IPS-18c (cell line): ENCODE measurements around the gene LDLRAD4.
"Not testable (repeated sequence)": the region's sequence is repeated elsewhere in the genome, so short reads cannot be mapped to it uniquely, and the experiment has no call there.

Source experiments
- H3K4me3 ChIP-seq: 2 replicates; pipeline ENCODE4 v1.7.0; 2013; ENCODE audit warnings: low read depth, mild to moderate bottlenecking, low read length, moderate library complexity; ENCODE audit not compliant: insufficient read depth
- H3K9me3 ChIP-seq: one replicate; pipeline ENCODE4 v1.6.1; 2013; ENCODE audit warnings: mild to moderate bottlenecking, low read length, moderate library complexity; ENCODE audit not compliant: control insufficient read depth, insufficient read depth

LDLRAD4 gene

GRCh38 chr18:13606604-13607254, 388.2 kb downstream of the LDLRAD4 start:
- Histone ChIP-seq H3K4me3 (no peak overlapping the region), H3K9me3 (no peaks in the 10 kb centered on the region)

GRCh38 chr18:13608024-13608562, 389.5 kb downstream of the LDLRAD4 start:
- not testable (repeated sequence) for H3K4me3 ChIP-seq, H3K9me3 ChIP-seq

- Histone ChIP-seq H3K4me3 (no peak overlapping the region), H3K9me3 (no peaks in the 10 kb centered on the region)
Measured at GRCh38 chr18:13608791-13609532, 390.4 kb downstream of the LDLRAD4 start.

- H3K4me3 ChIP-seq = no peak overlapping the region
Measured at GRCh38 chr18:13610555-13611141, 392.1 kb downstream of the LDLRAD4 start.

GRCh38 chr18:13611142-13611600, 392.6 kb downstream of the LDLRAD4 start:
- Histone ChIP-seq H3K4me3 (peak overlapping the region; percentile 29), H3K9me3 (no peaks in the 10 kb centered on the region)

More at GRCh38 chr18:13610555-13611141, 392.1 kb downstream of the LDLRAD4 start:
- H3K9me3 ChIP-seq = no peaks in the 10 kb centered on the region

GRCh38 chr18:13611601-13612195, 393.1 kb downstream of the LDLRAD4 start:
- no peaks in the 10 kb centered on the region for H3K9me3 ChIP-seq
- peak overlapping the region; percentile 29 for H3K4me3 ChIP-seq

GRCh38 chr18:13612196-13612997, 393.8 kb downstream of the LDLRAD4 start:
- Histone ChIP-seq H3K9me3 (no peaks in the 10 kb centered on the region), H3K4me3 (no peak overlapping the region)

GRCh38 chr18:13613099-13613498, 394.5 kb downstream of the LDLRAD4 start:
- H3K4me3 ChIP-seq = no peak overlapping the region
- H3K9me3 ChIP-seq = no peaks in the 10 kb centered on the region

GRCh38 chr18:13613591-13614501, 395.3 kb downstream of the LDLRAD4 start:
- H3K4me3 ChIP-seq = no peak overlapping the region
- no peaks in the 10 kb centered on the region for H3K9me3 ChIP-seq

GRCh38 chr18:13614641-13615288, 396.2 kb downstream of the LDLRAD4 start:
- Histone ChIP-seq H3K4me3 (no peak overlapping the region), H3K9me3 (no peaks in the 10 kb centered on the region)

- Histone ChIP-seq H3K4me3 (no peak overlapping the region), H3K9me3 (no peaks in the 10 kb centered on the region)
Measured at GRCh38 chr18:13615432-13615861, 396.9 kb downstream of the LDLRAD4 start.

GRCh38 chr18:13616041-13616440, 397.5 kb downstream of the LDLRAD4 start:
- H3K4me3 ChIP-seq = no peak overlapping the region
- no peaks in the 10 kb centered on the region for H3K9me3 ChIP-seq

- H3K4me3 ChIP-seq = no peak overlapping the region
- no peaks in the 10 kb centered on the region for H3K9me3 ChIP-seq
Measured at GRCh38 chr18:13616525-13617035, 398.0 kb downstream of the LDLRAD4 start.

GRCh38 chr18:13617826-13618515, 399.4 kb downstream of the LDLRAD4 start:
- H3K4me3 ChIP-seq = no peak overlapping the region
- no peaks in the 10 kb centered on the region for H3K9me3 ChIP-seq
